Measurements from ENCODE around the gene ASCC1.
"Not testable (repeated sequence)": the region's sequence is repeated elsewhere in the genome, so short reads cannot be mapped to it uniquely, and the experiment has no call there.

The ASCC1 gene

GRCh38 chr10:72170263-72170662 is 45.8 kb downstream of the ASCC1 start:
- no peak for DNase-seq (ENCODE audit: low spot score)

GRCh38 chr10:72167118-72167517 is 49.0 kb downstream of the ASCC1 start:
- no peak for DNase-seq (ENCODE audit: low spot score)

- peak; percentile 18 for DNase-seq (ENCODE audit: low spot score)
Observed at GRCh38 chr10:72164617-72165016, 51.5 kb downstream of the ASCC1 start.

GRCh38 chr10:72162978-72163377 is 53.1 kb downstream of the ASCC1 start:
- DNase-seq (ENCODE audit: low spot score) = no peak

GRCh38 chr10:72158176-72158575 is 57.9 kb downstream of the ASCC1 start:
- no peak for DNase-seq (ENCODE audit: low spot score)

- DNase-seq (ENCODE audit: low spot score) = no peak
Observed at GRCh38 chr10:72156223-72156622, 59.9 kb downstream of the ASCC1 start.

GRCh38 chr10:72152286-72152685 is 63.8 kb downstream of the ASCC1 start:
- DNase-seq (ENCODE audit: low spot score) = no peak

- DNase-seq (ENCODE audit: low spot score) = not testable (repeated sequence)
Observed at GRCh38 chr10:72150746-72151478, 65.2 kb downstream of the ASCC1 start.

GRCh38 chr10:72147324-72147584 is 68.8 kb downstream of the ASCC1 start:
- DNase-seq (ENCODE audit: low spot score) = not testable (repeated sequence)

GRCh38 chr10:72146559-72147323 is 69.3 kb downstream of the ASCC1 start:
- no peak for DNase-seq (ENCODE audit: low spot score)

GRCh38 chr10:72146071-72146470 is 70.0 kb downstream of the ASCC1 start:
- no peak for DNase-seq (ENCODE audit: low spot score)

GRCh38 chr10:72145657-72146056 is 70.4 kb downstream of the ASCC1 start:
- no peak for DNase-seq (ENCODE audit: low spot score)

- DNase-seq (ENCODE audit: low spot score) = no peak
Observed at GRCh38 chr10:72140850-72141249, 75.2 kb downstream of the ASCC1 start.

GRCh38 chr10:72140174-72140573 is 75.9 kb downstream of the ASCC1 start:
- no peak for DNase-seq (ENCODE audit: low spot score)

GRCh38 chr10:72137583-72137982 is 78.5 kb downstream of the ASCC1 start:
- no peak for DNase-seq (ENCODE audit: low spot score)

- DNase-seq (ENCODE audit: low spot score) = not testable (repeated sequence)
Observed at GRCh38 chr10:72136225-72136624, 79.9 kb downstream of the ASCC1 start.

GRCh38 chr10:72134785-72135767 is 81.0 kb downstream of the ASCC1 start:
- peak; percentile 10 for DNase-seq (ENCODE audit: low spot score)

GRCh38 chr10:72133517-72133916 is 82.6 kb downstream of the ASCC1 start:
- no peak for DNase-seq (ENCODE audit: low spot score)

GRCh38 chr10:72132854-72133253 is 83.2 kb downstream of the ASCC1 start:
- DNase-seq (ENCODE audit: low spot score) = no peak

GRCh38 chr10:72127571-72127970 is 88.5 kb downstream of the ASCC1 start:
- DNase-seq (ENCODE audit: low spot score) = no peak

GRCh38 chr10:72126872-72127232 is 89.2 kb downstream of the ASCC1 start:
- DNase-seq (ENCODE audit: low spot score) = no peak

GRCh38 chr10:72126184-72126871 is 89.7 kb downstream of the ASCC1 start:
- DNase-seq (ENCODE audit: low spot score) = peak; percentile 41
